ENCODE data around the gene TKTL2. TPM values are rescaled to one million over a fixed set of nuclear protein-coding genes. Genes with fewer than 3 reads are reported as not detected.
"Not testable (repeated sequence)": the region's sequence is repeated elsewhere in the genome, so short reads cannot be mapped to it uniquely, and the experiment has no call there.

TKTL2 gene
- total RNA-seq, 1 donor from 2014 or later = not detected

GRCh38 chr4:163448540-163449203 lies 24.9 kb downstream of the TKTL2 start:
- no peak for DNase-seq (ENCODE audit: low spot score)
- no peak for ATAC-seq

GRCh38 chr4:163447481-163447880 lies 26.1 kb downstream of the TKTL2 start:
- no peak for ATAC-seq
- no peak for DNase-seq (ENCODE audit: low spot score)

GRCh38 chr4:163447023-163447422 lies 26.5 kb downstream of the TKTL2 start:
- not testable (repeated sequence) for DNase-seq (ENCODE audit: low spot score); ATAC-seq

GRCh38 chr4:163440040-163440439 lies 33.5 kb downstream of the TKTL2 start:
- ATAC-seq (no peak), DNase-seq (ENCODE audit: low spot score) (no peak)

Other genes with a start within 250 kb of the TKTL2 start
- gene NPY1R, start 141.2 kb downstream of the TKTL2 start, total RNA-seq = 3.2 TPM
- not detected for gene NPY5R, start 129.9 kb downstream of the TKTL2 start, total RNA-seq
- 7.3 TPM for gene TMA16, start 20.9 kb upstream of the TKTL2 start, total RNA-seq

All from left lobe of liver (tissue), 2 donors.